GM19238 (cell line): ENCODE measurements around the gene PAK5.

Source experiments
- DNase-seq: peaks from one replicate; pipeline ENCODE4 v3.0.0; 2011; ENCODE audit warnings: low spot score; ENCODE audit not compliant: insufficient read length

The PAK5 gene

GRCh38 chr20:9789131-9789530 lies 49.7 kb downstream of the PAK5 start:
- DNase-seq: no peak

GRCh38 chr20:9775176-9775575 lies 63.7 kb downstream of the PAK5 start:
- DNase-seq: no peak

- no peak for DNase-seq
Measured at GRCh38 chr20:9769954-9770353, 68.9 kb downstream of the PAK5 start.

GRCh38 chr20:9761476-9761875 lies 77.4 kb downstream of the PAK5 start:
- DNase-seq: no peak

- no peak for DNase-seq
Measured at GRCh38 chr20:9759392-9759791, 79.5 kb downstream of the PAK5 start.

GRCh38 chr20:9758752-9759151 lies 80.1 kb downstream of the PAK5 start:
- no peak for DNase-seq

GRCh38 chr20:9756660-9757059 lies 82.2 kb downstream of the PAK5 start:
- DNase-seq: no peak

- DNase-seq: no peak
Measured at GRCh38 chr20:9755301-9755700, 83.6 kb downstream of the PAK5 start.

- no peak for DNase-seq
Measured at GRCh38 chr20:9744551-9744950, 94.3 kb downstream of the PAK5 start.

GRCh38 chr20:9743871-9744270 lies 95.0 kb downstream of the PAK5 start:
- no peak for DNase-seq

- DNase-seq: no peak
Measured at GRCh38 chr20:9742821-9743220, 96.1 kb downstream of the PAK5 start.

- no peak for DNase-seq
Measured at GRCh38 chr20:9741996-9742395, 96.9 kb downstream of the PAK5 start.

GRCh38 chr20:9740486-9740885 lies 98.4 kb downstream of the PAK5 start:
- no peak for DNase-seq

GRCh38 chr20:9739991-9740390 lies 98.9 kb downstream of the PAK5 start:
- DNase-seq: no peak

- DNase-seq: no peak
Measured at GRCh38 chr20:9736373-9736772, 102.5 kb downstream of the PAK5 start.

GRCh38 chr20:9723501-9724202 lies 115.2 kb downstream of the PAK5 start:
- DNase-seq: no peak

GRCh38 chr20:9711872-9712271 lies 127.0 kb downstream of the PAK5 start:
- DNase-seq: no peak

GRCh38 chr20:9710685-9711084 lies 128.2 kb downstream of the PAK5 start:
- no peak for DNase-seq

GRCh38 chr20:9705722-9706476 lies 133.0 kb downstream of the PAK5 start:
- no peak for DNase-seq

GRCh38 chr20:9699181-9699580 lies 139.7 kb downstream of the PAK5 start:
- DNase-seq: no peak

GRCh38 chr20:9689041-9689440 lies 149.8 kb downstream of the PAK5 start:
- DNase-seq: no peak

GRCh38 chr20:9686866-9687265 lies 152.0 kb downstream of the PAK5 start:
- no peak for DNase-seq

GRCh38 chr20:9686455-9686854 lies 152.4 kb downstream of the PAK5 start:
- DNase-seq: no peak
